Body of pancreas (tissue), 4 donors: ENCODE data around the gene DNAI1. TPM values are rescaled to one million over a fixed set of nuclear protein-coding genes. Genes with fewer than 3 reads are reported as not detected.

Source experiments
- ATAC-seq: fragments of 150-250 bp; one replicate; pipeline ENCODE4 v1.9.1; 2016
- DNase-seq, 4 donors: peaks; one replicate each; pipeline ENCODE4 v3.0.0-alpha.2; 2019
- H3K27ac ChIP-seq, 4 donors: fragments of 200-600 bp; sonication (generic); 1 replicate in 3 of 4; 2 replicates in 1 of 4; pipeline versions ENCODE4 v1.5.1 to v1.6.1; 2016 to 2019; ENCODE audit warnings: mild to moderate bottlenecking in 1 of 4, mixed read lengths in 1 of 4, moderate library complexity in 1 of 4
- H3K27me3 ChIP-seq, 2 donors: fragments of 200-600 bp; sonication (generic); one replicate each; pipeline ENCODE4 v1.6.0; 2016; ENCODE audit warnings: mild to moderate bottlenecking in 1 of 2
- H3K36me3 ChIP-seq, 2 donors: fragments of 200-600 bp; sonication (generic); replicated peaks in 1 of 2; 2 replicates each; pipeline ENCODE4 v1.5.1; 2016; ENCODE audit warnings: low read depth in 2 of 2; ENCODE audit not compliant: insufficient read depth in 1 of 2
- H3K4me1 ChIP-seq: fragments of 200-600 bp; sonication (generic); one replicate; pipeline ENCODE4 v1.6.0; 2016
- H3K4me3 ChIP-seq, 2 donors: fragments of 200-600 bp; sonication (generic); 1 replicate in 1 of 2; 2 replicates in 1 of 2; pipeline ENCODE4 v1.5.1; 2016 to 2019
- H3K9me3 ChIP-seq, 3 donors: fragments of 200-600 bp; sonication (generic); 1 replicate in 2 of 3; 2 replicates in 1 of 3; pipeline ENCODE4 v1.5.1; 2016
- POLR2A ChIP-seq, 3 donors: fragments of 450-650 bp; IDR thresholded peaks; one replicate each; pipeline ENCODE4 v1.6.1; 2016; ENCODE audit warnings: antibody characterized with exemption in 3 of 3, mild to moderate bottlenecking in 2 of 3
- WGBS, 2 donors: methylation state at CpG; one replicate each; pipeline ENCODE4 v1.1.5; 2017; 5-methylcytosine and 5-hydroxymethylcytosine counted together
- intact Hi-C: fragments of 100-400 bp; cut with DNase I; formaldehyde crosslinking; loops from one replicate; pipeline ENCODE4 v1.15.1; 2023
- total RNA-seq, 2 donors: library from RNA; depleted of rRNA; stranded (reverse); fragments of >200 nt; gene quantifications; one replicate each; pipeline ENCODE4 v1.1.0, GENCODE V29; 2016
- TF ChIP-seq, protein P1 (sequence below), 7 experiments: fragments of 450-650 bp in 4 of 7; fragments of 200-600 bp in 3 of 7; sonication (generic) in 3 of 7; IDR thresholded peaks; one replicate each; pipeline ENCODE4 v1.5.1; 2016 to 2019; ENCODE audit warnings: antibody characterized with exemption in 7 of 7

DNAI1 gene
- total RNA-seq, 2 donors from 2014 or later = 0.99 to 2.1 TPM

DNA sequence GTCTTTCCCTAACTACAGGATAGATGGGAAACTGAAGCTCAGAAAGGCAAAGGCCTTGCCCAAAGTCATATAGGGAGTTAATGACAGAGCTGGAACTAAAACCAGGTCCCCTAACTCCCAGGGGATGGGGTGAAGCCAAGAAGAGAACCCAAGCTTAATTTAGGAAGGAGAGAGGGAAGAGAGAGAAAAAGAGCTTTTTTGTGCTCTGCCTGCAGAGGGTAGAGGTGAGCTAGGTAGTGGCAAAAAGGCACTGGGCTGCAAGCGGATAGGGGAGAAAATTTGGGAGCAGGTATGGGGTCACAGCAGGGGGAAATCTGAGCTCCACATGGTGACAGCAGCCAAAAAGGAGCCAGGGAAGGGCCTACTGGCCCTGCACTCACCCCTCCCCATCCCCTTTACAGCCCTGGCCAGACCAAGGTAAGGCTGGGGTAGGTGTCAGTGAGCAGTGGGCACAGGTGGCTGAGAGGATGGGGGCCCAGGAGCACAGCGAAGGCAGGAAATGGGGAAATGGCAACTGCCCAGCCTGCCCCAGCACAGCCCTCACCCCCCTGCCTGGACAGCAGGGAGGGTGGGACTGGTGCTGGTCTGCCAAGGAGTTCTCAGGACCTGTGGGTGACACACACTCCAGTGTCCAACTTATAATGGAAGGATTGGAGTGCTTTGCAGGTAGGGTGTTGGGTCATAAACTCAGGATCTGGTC, 60.9 kb downstream of the DNAI1 start:
- no peaks in the 10 kb centered on the region for H3K36me3 ChIP-seq
- WGBS, 2 donors = 75 to 87% methylated on average over 2 of the region's 2 CpGs
- H3K27me3 ChIP-seq = no peaks in the 10 kb centered on the region
- H3K4me1 ChIP-seq = peaks cover 11% of the 10 kb centered on the region
- H3K27ac ChIP-seq = no peak overlapping the region
- no peak for DNase-seq
- H3K4me3 ChIP-seq = no peak overlapping the region
- no peaks in the 10 kb centered on the region for H3K9me3 ChIP-seq
- intact Hi-C loops = no loop called here
- TF ChIP-seq, protein P1, sequence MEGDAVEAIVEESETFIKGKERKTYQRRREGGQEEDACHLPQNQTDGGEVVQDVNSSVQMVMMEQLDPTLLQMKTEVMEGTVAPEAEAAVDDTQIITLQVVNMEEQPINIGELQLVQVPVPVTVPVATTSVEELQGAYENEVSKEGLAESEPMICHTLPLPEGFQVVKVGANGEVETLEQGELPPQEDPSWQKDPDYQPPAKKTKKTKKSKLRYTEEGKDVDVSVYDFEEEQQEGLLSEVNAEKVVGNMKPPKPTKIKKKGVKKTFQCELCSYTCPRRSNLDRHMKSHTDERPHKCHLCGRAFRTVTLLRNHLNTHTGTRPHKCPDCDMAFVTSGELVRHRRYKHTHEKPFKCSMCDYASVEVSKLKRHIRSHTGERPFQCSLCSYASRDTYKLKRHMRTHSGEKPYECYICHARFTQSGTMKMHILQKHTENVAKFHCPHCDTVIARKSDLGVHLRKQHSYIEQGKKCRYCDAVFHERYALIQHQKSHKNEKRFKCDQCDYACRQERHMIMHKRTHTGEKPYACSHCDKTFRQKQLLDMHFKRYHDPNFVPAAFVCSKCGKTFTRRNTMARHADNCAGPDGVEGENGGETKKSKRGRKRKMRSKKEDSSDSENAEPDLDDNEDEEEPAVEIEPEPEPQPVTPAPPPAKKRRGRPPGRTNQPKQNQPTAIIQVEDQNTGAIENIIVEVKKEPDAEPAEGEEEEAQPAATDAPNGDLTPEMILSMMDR (IDR thresholded peaks at IDR 0.05) = peak in 1 of 7 experiments; percentile 15
- no peak for TF ChIP-seq POLR2A (IDR thresholded peaks at IDR 0.05)
- ATAC-seq = no peak

DNA sequence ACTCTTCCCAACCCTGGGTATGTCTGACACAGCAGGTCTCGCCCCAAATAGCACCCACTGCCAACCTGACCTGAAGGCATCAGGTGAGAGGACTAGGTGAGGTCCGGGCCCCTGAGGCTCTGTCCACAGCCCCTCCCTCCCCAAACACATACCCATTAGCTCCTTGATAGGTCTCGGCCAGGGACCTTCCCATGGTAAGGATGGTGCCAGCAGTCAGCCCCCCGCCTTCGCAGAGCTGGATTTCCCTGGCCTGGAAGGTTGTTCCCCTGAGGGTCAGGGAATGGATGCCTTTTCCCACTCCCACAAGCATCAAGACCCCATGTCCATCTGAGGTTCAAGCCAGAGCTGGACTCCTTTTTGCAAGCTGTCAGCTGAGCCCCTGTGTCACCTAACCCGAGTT, 61.5 kb downstream of the DNAI1 start:
- no peaks in the 10 kb centered on the region for H3K9me3 ChIP-seq
- H3K27ac ChIP-seq = no peak overlapping the region
- H3K4me3 ChIP-seq = no peak overlapping the region
- intact Hi-C loops = no loop called here
- H3K27me3 ChIP-seq = no peaks in the 10 kb centered on the region
- peaks cover 11% of the 10 kb centered on the region for H3K4me1 ChIP-seq
- no peak for DNase-seq
- TF ChIP-seq POLR2A (IDR thresholded peaks at IDR 0.05) = no peak
- TF ChIP-seq, protein P1 (IDR thresholded peaks at IDR 0.05) = no peak
- no peak for ATAC-seq
- H3K36me3 ChIP-seq = no peaks in the 10 kb centered on the region
- WGBS, 2 donors = 53 to 84% methylated on average over 4 to 6 of the region's 6 CpGs

DNA sequence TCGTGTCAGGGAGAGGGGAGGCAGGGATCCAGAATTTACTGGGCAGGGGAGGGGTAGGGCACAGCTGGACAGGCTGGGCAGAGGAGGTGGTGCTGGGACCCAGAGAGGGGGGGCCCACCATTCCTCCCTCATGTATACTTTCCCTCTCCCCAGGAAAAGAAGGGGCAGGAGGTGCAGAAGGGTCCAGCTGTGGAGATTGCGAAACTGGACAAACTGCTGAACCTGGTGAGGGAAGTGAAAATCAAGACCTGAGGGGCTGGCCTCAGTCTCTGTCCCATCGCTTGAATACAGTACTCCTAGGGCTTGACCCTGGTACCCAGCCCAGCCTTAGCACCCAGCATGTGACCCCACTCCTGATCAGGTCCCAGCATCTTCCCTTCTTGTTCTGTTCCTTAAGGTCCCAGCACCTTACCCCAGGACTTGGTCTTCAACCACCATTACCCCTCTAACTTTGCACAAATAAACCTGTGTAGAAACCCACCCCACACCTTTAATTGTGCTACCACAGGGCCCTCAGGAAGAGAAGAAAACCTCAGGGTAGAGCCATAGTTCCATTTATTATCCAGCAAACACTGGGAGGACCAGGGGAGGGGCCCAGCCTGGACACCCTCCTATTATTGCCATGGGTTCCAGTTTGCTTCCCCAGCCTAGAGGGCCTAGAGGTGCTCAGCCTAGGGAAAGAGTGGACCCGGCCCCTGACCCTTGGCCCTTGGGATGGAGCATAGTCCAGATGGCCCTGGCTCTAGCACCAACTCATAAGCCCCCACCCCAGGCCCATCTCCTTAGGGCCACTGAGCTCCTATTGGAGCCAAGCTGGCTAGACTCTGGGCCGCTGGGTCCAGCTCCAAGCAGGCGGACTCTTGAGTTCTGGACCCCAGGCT, 62.1 kb downstream of the DNAI1 start:
- Histone ChIP-seq H3K36me3 (no peaks in the 10 kb centered on the region), H3K4me3 (no peak overlapping the region), H3K27ac (no peak overlapping the region), H3K27me3 (no peaks in the 10 kb centered on the region), H3K4me1 (peaks cover 11% of the 10 kb centered on the region), H3K9me3 (no peaks in the 10 kb centered on the region)
- ATAC-seq = no peak
- no peak for DNase-seq
- WGBS, 2 donors = 88 to 90% methylated on average over 4 to 6 of the region's 6 CpGs
- TF ChIP-seq POLR2A (IDR thresholded peaks at IDR 0.05) = no peak
- TF ChIP-seq, protein P1 (IDR thresholded peaks at IDR 0.05) = no peak
- intact Hi-C loops = no loop called here

DNA sequence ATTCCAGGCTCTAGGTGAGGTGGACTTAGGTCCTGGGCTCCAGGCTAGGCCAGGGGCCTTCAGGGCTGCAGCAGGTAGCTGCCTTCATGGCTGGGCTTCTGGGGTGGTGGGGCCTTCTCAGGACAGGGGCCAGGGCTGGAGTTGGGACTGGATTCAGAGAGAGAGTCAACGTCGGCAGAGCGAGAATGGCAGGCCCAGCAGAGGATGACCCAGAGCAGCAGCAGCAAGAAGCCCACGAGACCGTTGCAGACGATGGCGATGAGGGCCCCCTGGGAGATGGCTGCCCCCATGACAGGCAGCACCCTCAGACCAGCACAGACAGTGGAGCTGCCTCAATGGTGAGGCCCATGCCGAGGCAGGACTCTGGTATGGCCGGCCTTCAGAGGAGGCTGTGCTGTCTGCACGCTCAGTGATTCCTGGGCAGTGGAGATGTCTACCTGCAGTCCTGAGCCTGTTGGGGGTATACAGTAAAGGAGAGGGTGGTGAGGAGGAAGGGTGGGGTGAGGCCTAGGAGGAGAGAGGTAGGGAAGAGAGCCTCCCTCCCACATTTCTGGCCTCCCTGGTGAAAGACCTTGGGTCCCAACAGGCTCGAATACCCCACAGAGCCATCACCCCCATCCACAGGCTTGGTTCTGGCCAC, 62.9 kb downstream of the DNAI1 start:
- intact Hi-C loops = no loop called here

More for the DNA sequence above, 62.9 kb downstream of the DNAI1 start:
- H3K27me3 ChIP-seq = no peaks in the 10 kb centered on the region
- H3K9me3 ChIP-seq = no peaks in the 10 kb centered on the region
- no peak overlapping the region for H3K4me3 ChIP-seq
- DNase-seq (no peak), ATAC-seq (no peak)
- TF ChIP-seq POLR2A (IDR thresholded peaks at IDR 0.05) = no peak
- TF ChIP-seq, protein P1 (IDR thresholded peaks at IDR 0.05) = no peak
- H3K36me3 ChIP-seq = no peaks in the 10 kb centered on the region
- WGBS, 2 donors = 93 to 95% methylated on average over 11 of the region's 11 CpGs
- peaks cover 11% of the 10 kb centered on the region for H3K4me1 ChIP-seq
- no peak overlapping the region for H3K27ac ChIP-seq
